Stimulated activated memory B cell treated with anti-CD40 and anti-IgM and Interleukin-4, amounts not matched to agents 10 μg/mL and 1 μg/mL and 100 μg/mL, for 72 hours (primary cell): Measurements from ENCODE around the gene CEBPZ.

ENCODE experiments used
- ATAC-seq: fragments of 150-1000 bp; cut with Tn5 transposase; 2 replicates; pipeline ENCODE4 v1.10.0; 2021
- H3K27ac Mint-ChIP-seq: one replicate; pipeline ENCODE4 v1.8.0; 2022; ENCODE audit warnings: mild to moderate bottlenecking, mixed read lengths
- H3K27me3 Mint-ChIP-seq: one replicate; pipeline ENCODE4 v1.8.0; 2022; ENCODE audit warnings: mixed read lengths
- H3K36me3 Mint-ChIP-seq: one replicate; pipeline ENCODE4 v1.8.0; 2022; ENCODE audit warnings: mixed read lengths
- H3K4me1 Mint-ChIP-seq: one replicate; pipeline ENCODE4 v1.8.0; 2022; ENCODE audit warnings: mixed read lengths
- H3K4me3 Mint-ChIP-seq: one replicate; pipeline ENCODE4 v1.8.0; 2022; ENCODE audit warnings: mild to moderate bottlenecking, moderate library complexity, mixed read lengths
- H3K9me3 Mint-ChIP-seq: one replicate; pipeline ENCODE4 v1.8.0; 2022; ENCODE audit warnings: mixed read lengths

The CEBPZ gene

DNA sequence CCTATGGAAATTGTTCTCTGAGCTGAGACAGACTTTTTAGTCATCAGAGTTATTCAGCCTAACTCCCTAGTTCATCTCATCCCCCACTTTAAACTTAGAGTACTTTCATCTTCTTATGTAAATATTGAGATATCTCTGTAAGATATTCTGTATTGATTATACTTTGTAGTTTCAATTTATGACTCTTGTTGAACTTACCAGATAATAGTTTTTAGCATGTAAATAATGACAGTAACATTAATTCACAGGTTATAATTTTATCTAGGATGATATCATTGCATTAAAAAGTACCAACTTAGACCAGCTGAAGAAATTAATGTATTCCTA, 59.8 kb downstream of the CEBPZ start:
- Mint-ChIP-seq H3K36me3 (peaks cover 1% of the 10 kb centered on the region), H3K4me1 (peaks cover 2% of the 10 kb centered on the region), H3K27me3 (no peaks in the 10 kb centered on the region), H3K9me3 (peaks cover under 1% of the 10 kb centered on the region), H3K4me3 (no peak overlapping the region), H3K27ac (no peak overlapping the region)
- no peak for ATAC-seq

DNA sequence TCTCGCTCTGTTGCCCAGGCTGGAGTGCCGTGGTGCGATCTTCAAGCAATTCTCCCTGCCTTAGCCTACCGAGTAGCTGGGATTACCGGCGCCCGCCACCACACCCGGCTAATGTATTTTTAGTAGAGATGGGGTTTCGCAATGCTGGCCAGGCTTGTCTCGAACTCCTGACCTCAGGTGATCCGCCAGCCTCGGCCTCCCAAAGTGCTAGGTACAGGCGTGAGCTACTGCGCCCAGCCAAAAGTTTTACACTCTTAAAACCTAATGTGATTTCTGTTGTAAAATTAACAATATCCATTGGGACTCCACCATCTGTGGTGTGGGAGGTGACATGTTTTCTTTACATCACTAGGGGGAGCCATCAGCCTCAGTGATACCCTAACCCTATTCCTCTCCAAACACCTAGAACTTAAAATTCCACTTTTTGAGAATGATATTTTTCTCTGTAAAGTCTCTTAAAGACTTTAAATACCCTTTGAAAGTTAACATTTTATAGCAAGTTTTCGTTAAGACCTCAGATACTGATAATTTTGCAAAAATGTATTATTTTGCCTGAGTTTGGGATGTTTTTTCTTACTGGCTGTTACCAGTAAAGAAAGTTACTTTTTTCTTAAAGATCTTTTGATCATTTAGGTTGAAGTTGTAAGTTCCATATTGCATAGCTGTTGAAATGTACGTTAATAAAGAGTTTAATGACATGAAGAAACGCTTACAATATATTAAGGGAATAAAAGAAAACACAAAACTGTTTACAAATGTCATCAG, 63.0 kb downstream of the CEBPZ start:
- Mint-ChIP-seq H3K4me3 (no peak overlapping the region), H3K27me3 (no peaks in the 10 kb centered on the region), H3K36me3 (peaks cover 11% of the 10 kb centered on the region), H3K9me3 (peaks cover 15% of the 10 kb centered on the region), H3K27ac (no peak overlapping the region), H3K4me1 (peaks cover 6% of the 10 kb centered on the region)
- peak; percentile 59 for ATAC-seq

DNA sequence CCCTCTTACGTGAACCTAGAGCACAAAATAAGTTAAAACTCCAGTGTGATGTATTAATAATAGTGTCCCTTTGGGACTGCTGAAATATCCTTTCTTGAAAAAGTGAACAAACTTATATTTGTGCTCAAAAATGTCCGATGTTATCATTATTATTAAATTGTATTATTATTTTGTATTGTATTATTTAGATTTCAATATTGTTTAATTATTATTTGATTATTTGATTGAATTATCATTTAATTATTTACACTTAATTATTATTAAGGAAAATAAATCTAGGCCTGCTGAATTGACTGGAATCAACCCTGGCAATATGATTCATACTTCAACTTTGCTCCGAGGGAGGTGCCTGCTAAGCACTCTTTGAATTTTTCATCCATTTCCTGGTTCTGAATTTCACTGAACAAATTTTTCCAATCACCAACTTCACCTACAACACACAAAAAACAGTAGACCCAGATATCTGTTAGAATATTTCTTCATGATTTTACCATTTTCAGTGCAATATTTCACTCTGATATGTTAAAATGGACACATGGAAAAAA, 63.7 kb downstream of the CEBPZ start:
- ATAC-seq: no peak
- Mint-ChIP-seq H3K4me3 (no peak overlapping the region), H3K27ac (no peak overlapping the region), H3K27me3 (no peaks in the 10 kb centered on the region), H3K9me3 (peaks cover 15% of the 10 kb centered on the region), H3K36me3 (peaks cover 11% of the 10 kb centered on the region), H3K4me1 (peaks cover 6% of the 10 kb centered on the region)

DNA sequence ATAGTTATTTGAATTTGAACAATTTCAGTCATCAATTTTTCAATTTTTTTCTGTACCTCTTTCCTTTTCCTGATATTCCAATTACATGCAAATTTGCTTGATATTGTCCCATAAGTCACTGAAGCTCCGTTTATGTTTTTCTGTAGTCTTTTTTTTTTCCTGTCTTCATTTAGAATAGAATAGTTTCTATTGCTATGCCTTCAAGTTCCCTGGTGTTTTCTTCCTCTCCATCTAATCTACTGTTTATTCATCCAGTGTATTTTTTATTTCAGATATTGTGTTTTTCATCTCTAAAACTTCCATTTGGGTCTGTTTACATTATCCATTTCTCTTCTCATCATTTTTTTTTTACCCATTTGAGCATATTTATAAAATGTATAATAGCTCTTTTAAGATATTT, 66.6 kb downstream of the CEBPZ start:
- Mint-ChIP-seq H3K27ac (no peak overlapping the region), H3K4me3 (no peak overlapping the region), H3K27me3 (no peaks in the 10 kb centered on the region), H3K4me1 (peaks cover 6% of the 10 kb centered on the region), H3K36me3 (peaks cover 11% of the 10 kb centered on the region), H3K9me3 (peaks cover 15% of the 10 kb centered on the region)
- no peak for ATAC-seq

DNA sequence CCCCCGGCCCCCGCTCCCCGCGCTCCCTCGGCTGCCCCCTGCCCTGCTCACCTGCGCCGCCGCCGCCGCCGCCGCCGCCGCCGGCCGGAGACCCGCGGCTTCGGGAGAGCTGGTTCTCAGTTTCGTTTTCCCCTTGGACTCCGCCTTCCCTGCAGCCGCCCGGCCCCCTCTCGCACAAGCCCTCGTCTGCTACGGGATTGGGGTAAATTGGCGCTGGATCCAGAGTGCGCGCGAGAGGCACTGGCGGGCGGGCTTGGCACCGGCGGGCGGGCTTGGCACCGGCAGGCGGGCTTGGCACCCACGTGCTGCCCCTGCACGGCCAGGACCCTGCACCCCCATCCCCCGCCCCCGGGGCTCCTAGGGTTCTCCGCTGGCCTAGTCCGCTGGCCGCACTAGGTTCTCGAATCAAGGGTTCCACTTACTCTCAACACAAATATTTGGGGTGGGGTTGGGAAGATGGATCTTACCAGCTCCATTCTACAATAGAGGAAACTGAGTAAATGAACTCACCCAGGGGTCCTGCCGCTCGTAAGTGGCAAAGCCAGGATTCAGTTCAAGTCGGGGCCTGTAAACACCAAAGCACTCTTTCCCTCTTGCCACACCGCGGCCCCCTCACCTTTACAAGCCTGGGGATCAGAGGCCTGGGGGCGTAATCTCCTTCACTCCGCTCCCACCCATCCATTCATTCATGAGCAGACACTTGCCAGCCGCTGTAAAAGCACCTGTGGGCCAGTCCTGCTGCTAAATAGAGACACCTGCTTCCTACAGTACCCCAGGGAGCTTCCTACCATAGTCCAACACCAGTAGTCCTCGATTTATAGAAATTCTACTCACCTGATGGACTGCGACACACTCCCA, 74.3 kb downstream of the CEBPZ start, which contains the start of gene EIF2AK2:
Gene EIF2AK2, minus strand, starts transcription at position 124 of the 858 bp plus-strand sequence. CDS start 9,174 bp downstream, outside the sequence.
- peak; percentile 91 for ATAC-seq
- H3K36me3 Mint-ChIP-seq: peaks cover 20% of the 10 kb centered on the region

DNA sequence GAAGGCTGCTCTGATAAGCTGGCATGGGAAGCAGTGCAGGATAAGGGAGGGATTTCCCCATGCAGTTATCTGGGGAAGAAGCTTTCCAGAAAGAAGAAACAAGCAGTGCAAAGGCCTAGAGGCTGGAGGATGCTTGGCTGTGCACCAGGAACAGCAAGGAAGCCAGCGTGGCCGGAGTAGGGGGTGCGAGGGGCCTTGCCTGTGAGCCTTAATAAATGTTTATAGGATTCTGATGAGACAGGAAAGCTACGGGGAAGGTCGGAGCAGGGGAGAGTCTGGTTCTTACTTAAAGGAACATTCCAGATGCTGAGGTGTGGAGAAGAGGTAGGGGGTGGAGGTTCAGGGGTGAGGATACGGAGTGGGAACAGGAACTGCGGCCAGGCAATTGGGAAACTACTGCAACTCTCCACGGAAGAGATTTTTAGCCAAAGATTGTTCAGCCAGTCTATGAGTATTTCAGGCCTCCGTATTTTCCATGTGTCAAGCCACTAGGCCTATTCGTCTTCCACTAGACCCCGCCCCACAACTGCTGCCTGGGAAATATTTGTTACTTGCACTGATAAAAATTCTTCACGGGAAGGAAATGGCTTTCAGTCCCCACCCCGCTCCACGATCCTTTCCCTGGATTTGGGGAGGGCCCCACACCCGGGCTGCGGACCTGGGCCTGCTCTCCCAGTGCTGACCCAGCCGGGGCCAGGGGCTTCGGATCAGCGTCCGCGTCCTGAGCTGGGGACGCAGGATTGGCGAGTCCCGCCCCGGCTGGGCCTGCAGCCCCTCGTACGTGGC, 75.1 kb downstream of the CEBPZ start:
- H3K4me3 Mint-ChIP-seq: peak overlapping the region; percentile 84
- H3K27ac Mint-ChIP-seq: peak overlapping the region; percentile 86
- H3K4me1 Mint-ChIP-seq: peaks cover 43% of the 10 kb centered on the region
- no peaks in the 10 kb centered on the region for H3K27me3 Mint-ChIP-seq
- H3K36me3 Mint-ChIP-seq: peaks cover 27% of the 10 kb centered on the region
- peak; percentile 34 for ATAC-seq
- peaks cover 4% of the 10 kb centered on the region for H3K9me3 Mint-ChIP-seq

More for the DNA sequence above, 74.3 kb downstream of the CEBPZ start, which contains the start of gene EIF2AK2:
- Mint-ChIP-seq H3K9me3 (peaks cover 4% of the 10 kb centered on the region), H3K27me3 (no peaks in the 10 kb centered on the region), H3K27ac (peak within 1 kb of the TSS; percentile 86), H3K4me1 (peaks cover 43% of the 10 kb centered on the region), H3K4me3 (peak within 1 kb of the TSS; percentile 84)

DNA sequence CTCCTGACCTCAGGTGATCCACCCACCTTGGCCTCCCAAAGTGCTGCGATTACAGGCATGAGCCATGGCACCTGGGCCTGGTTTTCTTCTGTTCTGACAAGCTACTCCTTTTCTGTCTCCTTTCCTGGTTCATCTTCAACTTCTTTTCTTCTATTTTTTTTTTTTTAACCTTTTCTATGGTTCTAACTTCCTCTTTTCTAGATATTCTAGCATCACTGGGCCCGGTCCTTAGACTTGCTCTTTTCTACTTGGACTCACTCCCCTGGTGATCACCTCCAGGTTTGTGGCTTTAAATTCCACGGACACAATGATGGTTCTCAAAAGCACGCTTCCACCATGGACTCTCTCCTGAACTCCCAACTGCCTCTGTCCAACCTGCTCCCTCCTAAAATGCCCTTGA, 76.6 kb downstream of the CEBPZ start:
- peaks cover 27% of the 10 kb centered on the region for H3K36me3 Mint-ChIP-seq
- peaks cover 4% of the 10 kb centered on the region for H3K9me3 Mint-ChIP-seq
- H3K27me3 Mint-ChIP-seq: no peaks in the 10 kb centered on the region
- H3K4me3 Mint-ChIP-seq: peak overlapping the region; percentile 84
- peak overlapping the region; percentile 86 for H3K27ac Mint-ChIP-seq
- peak; percentile 54 for ATAC-seq
- H3K4me1 Mint-ChIP-seq: peaks cover 46% of the 10 kb centered on the region

DNA sequence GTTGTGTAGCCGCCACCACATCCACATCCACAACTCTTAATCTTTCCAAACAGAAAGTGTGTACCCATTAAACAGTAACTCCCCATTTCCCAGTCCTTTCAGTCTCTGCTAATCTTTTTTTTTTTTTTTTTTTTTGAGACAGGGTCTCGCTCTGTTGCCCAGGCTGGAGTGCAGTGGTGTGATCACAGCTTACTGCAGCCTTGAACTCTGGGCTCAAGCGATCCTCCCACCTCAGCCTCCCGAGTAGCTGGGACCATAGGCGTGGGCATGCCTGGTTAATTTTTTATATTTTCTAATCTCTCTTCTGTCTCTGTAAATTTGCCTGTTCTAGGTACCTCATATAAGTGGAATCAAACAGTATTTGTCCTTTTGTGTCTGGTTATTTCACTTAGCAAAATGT, 78.2 kb downstream of the CEBPZ start:
- Mint-ChIP-seq H3K27me3 (no peaks in the 10 kb centered on the region), H3K4me1 (peaks cover 50% of the 10 kb centered on the region), H3K27ac (no peak overlapping the region), H3K9me3 (peaks cover 4% of the 10 kb centered on the region), H3K36me3 (peaks cover 35% of the 10 kb centered on the region), H3K4me3 (no peak overlapping the region)
- no peak for ATAC-seq
